RPMI8226 (cell line): ENCODE measurements around the gene FAP.

Source experiments
- DNase-seq: peaks from one replicate; pipeline ENCODE4 v3.0.0-alpha.2; 2015

The FAP gene

GRCh38 chr2:162234620-162235462, 8.4 kb downstream of the FAP start:
- no peak for DNase-seq

- DNase-seq, result no peak
These were observed 10.0 kb downstream of the FAP start for GRCh38 chr2:162233197-162233596.

- no peak for DNase-seq
These were observed 10.6 kb downstream of the FAP start for GRCh38 chr2:162232671-162233070.

GRCh38 chr2:162232027-162232426, 11.2 kb downstream of the FAP start:
- no peak for DNase-seq

- no peak for DNase-seq
These were observed 12.5 kb downstream of the FAP start for GRCh38 chr2:162230761-162231160.

- no peak for DNase-seq
These were observed 16.4 kb downstream of the FAP start for GRCh38 chr2:162226836-162227235.

GRCh38 chr2:162221064-162221463, 22.2 kb downstream of the FAP start:
- DNase-seq, result peak; percentile 66

GRCh38 chr2:162220368-162220767, 22.9 kb downstream of the FAP start:
- no peak for DNase-seq

GRCh38 chr2:162219426-162219825, 23.8 kb downstream of the FAP start:
- no peak for DNase-seq

- DNase-seq, result no peak
These were observed 25.6 kb downstream of the FAP start for GRCh38 chr2:162217598-162217997.

GRCh38 chr2:162215162-162215561, 28.1 kb downstream of the FAP start:
- DNase-seq, result no peak

- DNase-seq, result no peak
These were observed 30.9 kb downstream of the FAP start for GRCh38 chr2:162212366-162212765.

- DNase-seq, result no peak
These were observed 31.5 kb downstream of the FAP start for GRCh38 chr2:162211732-162212131.

- DNase-seq, result no peak
These were observed 32.9 kb downstream of the FAP start for GRCh38 chr2:162210385-162210784.

GRCh38 chr2:162202203-162202602, 41.0 kb downstream of the FAP start:
- DNase-seq, result no peak

GRCh38 chr2:162200636-162201035, 42.6 kb downstream of the FAP start:
- no peak for DNase-seq

GRCh38 chr2:162199913-162200312, 43.3 kb downstream of the FAP start:
- no peak for DNase-seq

- no peak for DNase-seq
These were observed 45.0 kb downstream of the FAP start for GRCh38 chr2:162198239-162198638.

GRCh38 chr2:162197069-162197825, 46.0 kb downstream of the FAP start:
- DNase-seq, result no peak

GRCh38 chr2:162196638-162197037, 46.6 kb downstream of the FAP start:
- DNase-seq, result no peak

GRCh38 chr2:162188451-162188850, 54.8 kb downstream of the FAP start:
- no peak for DNase-seq

- DNase-seq, result no peak
These were observed 57.6 kb downstream of the FAP start for GRCh38 chr2:162185541-162186232.

GRCh38 chr2:162184821-162185450, 58.3 kb downstream of the FAP start:
- no peak for DNase-seq
